HG02623 (cell line): ENCODE results near the gene PABPN1L.

Source experiments
- ATAC-seq: cut with Tn5 transposase; IDR thresholded peaks from one replicate; pipeline ENCODE4 v1.9.1; 2021; ENCODE audit warnings: moderate library complexity; ENCODE audit not compliant: unreplicated experiment

Gene PABPN1L

DNA sequence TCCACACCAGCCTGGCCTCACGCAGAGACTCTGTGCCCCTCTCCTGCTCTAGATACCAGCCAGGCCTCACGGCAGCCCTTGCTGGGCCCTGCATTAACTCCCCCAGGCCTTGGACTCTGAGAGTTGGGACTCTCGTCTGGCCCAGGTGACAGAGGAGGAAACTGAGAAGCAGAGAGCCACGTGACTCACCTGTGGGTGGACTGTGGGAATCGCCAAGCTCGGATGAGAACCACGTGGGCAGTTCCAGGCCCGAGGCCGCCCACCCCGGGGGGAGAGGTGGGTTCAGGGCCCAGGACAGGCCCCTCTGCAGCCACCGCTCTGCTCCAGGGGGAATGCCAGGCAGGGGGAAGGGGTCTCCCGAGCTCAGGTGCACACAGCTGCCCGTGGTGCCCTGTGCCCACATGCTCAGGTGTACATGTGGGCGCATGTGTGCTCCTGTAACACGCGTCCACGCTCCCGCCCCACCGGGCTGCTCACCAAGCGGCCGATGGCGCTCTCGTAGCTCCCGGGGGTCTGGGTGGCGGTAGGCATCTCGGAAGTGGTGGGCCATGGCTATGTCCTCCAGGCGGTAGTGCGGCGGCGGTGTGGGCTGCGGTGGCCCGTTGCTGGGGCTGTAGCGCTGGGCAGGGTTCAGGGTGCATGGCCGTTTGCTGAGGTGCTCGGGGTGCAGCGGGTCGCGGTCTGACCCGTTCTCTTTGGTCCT is 18.3 kb upstream of the PABPN1L start:
- ATAC-seq, result no peak

DNA sequence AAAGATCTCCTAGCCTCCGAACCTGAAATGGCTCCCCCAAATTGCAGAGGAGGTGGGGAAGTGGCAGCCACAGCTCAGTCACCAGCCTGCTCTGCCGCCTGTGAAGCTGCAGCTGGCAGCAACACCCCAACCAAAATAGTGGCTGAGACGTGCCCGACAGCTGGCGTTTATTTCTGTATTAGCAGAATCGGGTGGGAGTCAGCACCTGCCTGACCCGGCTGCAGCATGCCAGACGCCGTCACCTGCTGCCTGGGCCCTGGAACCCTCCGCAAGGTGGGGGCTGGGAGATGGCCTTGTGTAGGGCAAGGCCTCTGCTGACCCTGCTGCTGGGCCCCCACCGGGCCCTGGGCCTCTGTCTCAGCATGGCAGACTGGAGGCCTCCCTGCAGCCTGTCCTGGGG is 17.5 kb upstream of the PABPN1L start:
- ATAC-seq, result no peak

DNA sequence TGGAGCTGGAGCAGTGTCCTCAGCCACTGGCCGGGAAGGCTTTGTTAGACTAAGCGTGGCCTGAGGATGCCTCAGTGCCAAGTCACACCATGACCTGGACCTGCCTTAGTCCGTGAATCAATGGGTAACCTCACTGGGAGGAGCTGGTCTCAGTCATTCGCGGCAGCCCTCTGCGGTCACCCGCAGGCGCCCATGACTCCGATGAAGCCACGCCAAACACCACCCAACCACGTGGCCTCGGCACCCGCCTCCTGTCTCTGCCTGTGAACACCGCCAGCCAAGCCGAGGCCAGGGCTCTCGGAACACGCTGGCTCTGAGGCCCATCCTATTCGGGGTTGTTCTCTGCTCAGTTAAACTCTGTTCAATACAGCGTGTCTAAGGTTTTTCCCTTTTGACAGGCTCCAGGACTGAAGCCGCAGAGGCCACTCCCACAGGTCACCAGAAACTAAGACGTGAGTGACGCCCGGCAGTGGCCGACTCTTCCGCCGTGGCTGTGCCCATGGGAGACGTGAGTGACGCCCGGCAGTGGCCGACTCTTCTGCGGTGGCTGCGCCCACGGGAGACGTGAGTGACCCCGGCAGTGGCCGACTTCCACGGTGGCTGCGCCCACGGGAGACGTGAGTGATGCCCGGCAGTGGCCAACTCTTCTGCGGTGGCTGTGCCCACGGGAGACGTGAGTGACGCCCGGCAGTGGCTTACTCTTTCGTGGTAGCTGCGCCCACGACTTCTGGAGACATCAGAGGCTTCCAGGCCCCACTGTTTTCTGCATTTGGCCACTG is 16.8 kb upstream of the PABPN1L start:
- ATAC-seq, result no peak

DNA sequence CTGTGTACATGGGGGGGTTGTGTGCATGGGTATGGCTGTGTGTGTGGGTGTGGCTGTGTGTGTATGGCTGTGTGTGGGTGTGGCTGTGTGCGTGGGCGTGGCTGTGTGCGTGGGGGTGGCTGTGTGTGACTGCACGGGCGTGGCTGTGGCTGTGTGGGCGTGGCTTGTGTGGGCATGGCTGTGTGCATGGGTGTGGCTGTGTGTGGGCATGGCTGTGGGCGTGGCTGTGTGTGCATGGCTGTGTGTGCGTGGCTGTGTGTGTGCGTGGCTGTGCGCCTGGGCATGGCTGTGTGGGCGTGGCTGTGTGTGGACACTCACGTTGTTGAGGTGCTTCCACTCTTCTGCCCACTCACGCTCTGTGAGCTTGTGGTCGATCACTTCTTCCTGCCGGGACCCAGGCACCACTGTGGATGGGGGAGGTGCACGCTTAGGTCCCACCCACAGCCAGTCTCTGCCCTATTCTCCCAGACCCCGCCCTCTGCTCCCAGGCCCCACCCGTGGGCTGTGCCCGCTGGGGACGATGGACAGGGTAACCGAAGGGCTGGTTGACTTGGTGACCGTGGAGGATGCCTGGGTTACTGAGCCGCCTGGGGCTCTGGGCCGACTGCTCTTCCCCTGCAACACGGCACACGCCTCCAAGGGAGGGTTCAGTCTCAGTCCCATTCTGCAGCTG is 16.0 kb upstream of the PABPN1L start:
- no peak for ATAC-seq

DNA sequence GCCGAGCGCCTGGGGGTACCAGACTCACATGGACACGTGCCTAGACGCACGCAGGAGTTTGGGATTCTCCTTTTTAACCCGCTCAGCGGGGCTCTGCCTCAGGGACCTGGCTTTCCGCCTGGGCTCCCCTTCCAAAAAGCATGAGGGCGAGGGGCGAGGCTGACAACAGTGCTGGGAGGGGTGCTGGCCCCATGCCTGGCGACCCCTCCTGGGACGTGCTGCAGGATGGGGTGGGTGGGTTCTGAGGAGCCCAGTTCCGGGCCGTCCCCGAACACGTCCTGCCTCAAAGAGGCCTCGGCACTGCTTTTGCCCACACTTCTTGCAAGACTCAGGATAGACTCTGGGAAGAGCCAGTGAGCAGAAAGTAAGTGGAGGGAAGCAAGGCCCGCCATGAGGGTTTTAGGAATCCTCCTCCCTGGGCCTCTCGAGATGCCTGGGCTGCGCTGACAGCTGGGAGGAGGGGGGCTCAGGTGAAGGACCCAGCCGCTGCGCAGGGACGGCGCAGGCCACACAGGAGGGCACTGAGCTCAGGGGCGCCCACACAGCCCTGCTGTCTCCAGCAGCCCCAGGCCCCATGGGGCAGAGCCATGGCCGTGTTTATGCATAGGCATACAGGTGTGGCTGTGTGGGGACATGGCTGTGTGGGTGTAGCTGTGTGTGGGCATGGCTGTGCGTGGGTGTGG is 15.4 kb upstream of the PABPN1L start:
- no peak for ATAC-seq

DNA sequence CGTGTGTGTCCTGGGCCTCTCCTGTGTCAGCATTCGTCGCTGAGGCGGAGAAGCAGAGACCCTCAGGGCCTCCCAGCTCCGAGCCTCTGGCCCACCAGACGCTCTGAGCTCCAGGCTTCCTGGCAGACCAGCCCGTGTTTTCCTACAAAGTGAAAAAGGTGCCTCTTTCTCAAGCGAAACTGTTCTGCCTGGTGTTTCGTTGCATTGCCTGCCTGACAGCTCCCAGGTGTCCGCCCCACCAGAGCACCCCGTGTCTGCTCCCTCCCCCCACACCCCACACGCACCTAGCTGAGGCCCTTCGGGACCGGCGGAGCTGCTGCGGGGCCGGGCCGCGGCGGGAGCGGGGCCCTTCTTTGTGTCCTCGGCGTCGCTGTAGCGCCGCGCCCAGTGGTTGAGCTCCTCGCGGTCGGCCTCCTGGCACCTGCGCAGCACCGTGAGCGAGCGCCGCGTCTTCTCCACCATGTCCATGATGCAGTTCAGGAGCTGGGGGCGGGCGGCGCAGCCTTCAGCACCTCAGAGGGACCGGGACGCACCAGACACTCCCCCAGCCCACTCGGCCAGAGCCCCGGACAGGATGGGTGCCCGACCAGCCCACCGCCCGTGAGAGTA is 14.7 kb upstream of the PABPN1L start:
- ATAC-seq, result no peak

DNA sequence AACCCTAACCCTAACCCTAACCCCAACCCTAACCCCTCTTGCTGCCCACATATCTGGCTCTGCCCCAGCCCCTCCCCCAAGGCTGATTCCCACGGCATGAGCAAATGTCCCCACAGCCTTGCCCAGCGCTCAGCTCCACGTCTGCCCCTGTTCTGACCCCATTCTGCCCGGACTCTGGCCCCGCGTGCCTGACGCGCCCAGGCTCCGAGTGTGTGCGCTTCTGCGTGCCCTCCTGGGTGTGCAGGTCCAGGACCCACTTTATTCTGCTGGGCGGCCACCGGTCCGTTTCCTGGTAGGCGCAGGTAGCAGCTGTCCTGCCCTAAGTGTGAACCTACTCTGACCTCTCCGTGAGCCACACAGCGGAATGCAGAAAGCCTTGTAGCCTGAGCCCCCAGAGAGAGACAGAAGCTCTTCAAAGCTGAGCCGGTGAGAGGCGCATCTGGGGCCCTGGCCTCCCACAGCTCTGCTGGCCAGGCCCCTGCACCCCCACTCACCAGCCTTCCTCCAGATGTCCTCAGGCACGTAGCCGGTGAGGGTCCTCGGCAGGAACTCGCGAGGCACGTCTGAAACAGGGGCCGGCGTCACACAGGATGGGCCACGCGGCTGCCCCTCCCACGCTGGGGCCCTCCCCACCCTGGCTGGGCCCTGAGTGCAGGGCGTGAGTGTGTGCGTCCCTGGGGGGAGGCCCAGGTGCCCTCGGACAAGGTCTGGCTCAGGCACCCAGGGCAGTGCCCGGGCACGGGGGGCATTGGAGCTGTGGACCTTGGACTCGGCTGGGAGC is 14.0 kb upstream of the PABPN1L start:
- ATAC-seq, result no peak

DNA sequence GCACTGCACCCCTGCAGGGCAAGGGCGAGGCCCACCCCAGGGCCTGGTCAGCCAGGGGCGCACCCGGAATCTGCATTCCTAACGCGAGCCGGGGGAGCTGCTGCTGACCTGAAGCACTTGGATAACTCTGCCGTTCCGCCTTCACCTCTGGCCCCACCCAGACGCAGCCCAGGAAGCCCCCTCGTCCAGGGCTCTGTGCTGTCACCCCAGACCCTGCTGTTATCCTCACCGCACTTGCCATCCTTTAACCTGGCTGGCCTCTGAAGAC is 13.3 kb upstream of the PABPN1L start:
- no peak for ATAC-seq

DNA sequence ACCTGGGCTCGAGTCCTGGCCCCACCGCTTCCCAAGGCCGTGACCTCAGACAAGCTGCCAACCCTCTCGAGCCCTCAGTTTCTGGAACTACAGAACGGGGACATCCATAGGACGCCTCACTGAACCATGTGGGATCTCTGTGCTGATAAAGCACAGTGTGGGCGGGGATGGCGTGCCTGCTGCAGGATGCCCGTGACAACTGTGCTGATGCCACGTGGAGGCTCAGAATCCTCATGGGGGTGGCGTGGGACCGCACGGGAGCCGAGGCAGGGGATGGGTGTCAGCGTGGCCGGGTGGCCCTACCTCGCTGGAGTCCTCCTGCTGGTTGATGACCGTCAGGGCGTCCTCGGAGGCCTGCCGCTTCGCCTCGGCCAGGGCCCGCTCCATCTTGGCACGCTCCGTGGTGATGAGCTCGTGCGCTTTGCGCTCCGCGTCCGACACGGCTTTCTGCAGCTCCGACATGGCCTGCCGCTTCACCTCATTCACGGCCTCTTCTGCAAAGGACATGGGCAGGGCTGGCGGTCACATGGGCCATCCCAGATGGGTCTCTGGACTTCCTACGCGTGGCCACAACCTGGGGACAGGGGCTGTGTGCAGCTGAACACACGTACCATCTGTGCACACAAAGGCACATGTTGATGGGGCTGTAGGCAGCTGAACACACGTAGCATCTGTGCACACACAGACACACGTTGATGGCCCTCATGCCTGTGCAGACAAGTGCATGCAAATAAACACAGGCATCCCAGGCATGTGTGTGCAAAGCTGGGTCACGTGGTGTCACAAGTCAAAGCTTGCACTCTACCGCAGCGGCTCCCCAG is 12.7 kb upstream of the PABPN1L start:
- ATAC-seq, result no peak

DNA sequence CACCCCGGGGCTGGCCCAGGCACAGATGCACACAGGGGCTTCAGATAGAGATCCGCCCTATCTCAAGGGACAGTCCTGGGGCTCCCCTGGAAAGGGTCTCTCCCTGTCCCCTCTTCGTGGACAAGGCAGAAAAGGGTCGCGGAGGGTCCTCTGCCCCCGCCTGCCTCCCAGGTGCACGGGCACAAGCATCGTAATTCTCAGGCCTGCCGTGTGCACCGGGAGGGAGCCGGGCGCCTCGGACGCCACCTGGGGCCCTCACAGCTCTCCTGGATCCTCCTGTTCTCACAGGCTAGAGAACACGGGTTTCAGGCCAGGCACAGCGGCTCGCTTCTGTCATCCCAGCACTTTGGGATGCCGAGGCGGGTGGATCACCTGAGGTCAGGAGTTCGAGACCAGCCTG is 11.9 kb upstream of the PABPN1L start:
- ATAC-seq, result no peak

DNA sequence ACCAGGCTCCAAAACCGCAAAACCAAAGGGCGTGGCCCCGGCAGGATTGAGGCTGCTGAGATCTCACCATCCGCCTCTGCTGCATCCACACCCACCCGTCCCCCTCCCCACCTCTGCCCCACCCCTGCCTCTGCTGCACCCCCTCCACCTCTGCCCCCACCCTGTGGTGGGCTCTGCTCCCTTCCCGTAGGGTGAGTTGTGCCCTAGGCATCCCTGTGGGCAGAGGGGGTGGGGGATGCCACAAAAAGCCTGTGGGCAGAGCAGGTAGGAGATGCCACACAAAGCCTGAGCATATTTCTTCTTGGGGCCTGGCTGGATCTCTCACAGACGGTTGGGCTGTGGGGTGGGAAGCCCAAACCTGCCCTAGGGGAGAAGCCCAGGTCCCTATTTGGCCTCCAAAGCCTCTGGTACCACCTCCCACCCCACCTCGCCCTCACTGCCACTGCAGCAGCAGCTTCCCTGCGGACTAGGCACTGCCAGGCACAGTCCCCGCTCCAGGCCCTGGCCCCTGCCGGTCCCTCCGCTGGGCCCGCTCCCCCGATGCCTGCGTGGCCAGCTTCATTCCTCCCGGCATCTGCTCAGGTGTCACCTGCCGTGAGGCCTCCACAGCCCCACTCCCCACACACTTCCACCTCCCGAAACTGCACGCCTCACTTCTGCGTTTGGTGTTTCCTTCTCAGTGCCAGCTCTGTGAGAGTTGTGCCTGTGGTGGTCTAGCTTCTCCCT is 11.3 kb upstream of the PABPN1L start:
- ATAC-seq, result no peak

DNA sequence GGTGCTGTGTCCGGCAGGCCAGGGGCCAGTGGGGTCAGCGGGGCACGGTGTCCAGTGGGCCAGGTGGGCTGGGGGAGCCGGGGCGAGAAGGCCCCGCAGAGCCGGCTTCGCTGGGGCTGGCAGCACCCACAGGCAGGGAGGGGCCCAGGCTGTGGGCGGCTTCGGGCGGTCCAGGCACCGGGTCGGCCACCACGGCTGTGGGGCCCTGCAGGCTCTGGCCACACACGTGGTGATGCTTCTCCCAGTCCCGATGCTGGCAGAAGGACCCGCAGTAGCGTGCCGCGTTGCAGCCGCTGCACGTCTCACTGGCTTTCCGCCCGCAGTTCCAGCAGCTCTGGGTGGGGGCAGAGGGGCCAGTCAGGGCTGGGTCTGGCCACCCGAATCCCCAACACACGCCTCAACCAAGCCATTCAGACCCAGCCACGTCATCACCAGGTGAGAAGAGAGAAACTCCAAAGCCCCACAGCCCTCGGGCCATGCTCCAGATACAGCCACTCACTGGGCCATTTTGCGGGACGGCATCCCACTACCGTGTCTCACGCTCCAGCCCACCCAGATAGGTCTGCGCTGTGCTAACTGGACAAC is 10.6 kb upstream of the PABPN1L start:
- no peak for ATAC-seq

DNA sequence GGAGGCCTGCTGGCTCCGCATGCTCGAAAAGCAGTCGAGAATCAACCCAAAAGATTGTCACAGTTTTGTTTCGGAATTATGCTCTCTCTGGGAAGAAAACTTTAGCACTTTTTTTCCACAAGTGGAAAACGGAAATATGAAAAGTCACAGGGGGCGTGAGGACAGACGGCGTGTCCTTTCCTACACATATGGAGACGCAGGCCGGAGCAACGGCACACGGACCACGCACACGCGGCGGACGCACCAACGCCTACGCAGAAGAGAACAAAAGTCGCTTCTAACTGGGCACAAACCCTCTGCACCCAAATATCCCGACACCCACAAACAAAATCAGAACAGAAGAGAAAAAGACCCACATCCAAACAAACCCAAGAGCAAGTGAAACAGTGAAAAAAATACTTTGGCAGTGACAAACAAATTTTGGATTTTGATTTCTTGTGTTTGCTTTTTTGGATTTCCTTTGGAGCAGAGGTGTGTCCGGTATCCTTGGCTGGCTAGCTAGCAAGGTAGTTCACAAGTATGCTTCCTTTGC is 9.3 kb upstream of the PABPN1L start:
- no peak for ATAC-seq

DNA sequence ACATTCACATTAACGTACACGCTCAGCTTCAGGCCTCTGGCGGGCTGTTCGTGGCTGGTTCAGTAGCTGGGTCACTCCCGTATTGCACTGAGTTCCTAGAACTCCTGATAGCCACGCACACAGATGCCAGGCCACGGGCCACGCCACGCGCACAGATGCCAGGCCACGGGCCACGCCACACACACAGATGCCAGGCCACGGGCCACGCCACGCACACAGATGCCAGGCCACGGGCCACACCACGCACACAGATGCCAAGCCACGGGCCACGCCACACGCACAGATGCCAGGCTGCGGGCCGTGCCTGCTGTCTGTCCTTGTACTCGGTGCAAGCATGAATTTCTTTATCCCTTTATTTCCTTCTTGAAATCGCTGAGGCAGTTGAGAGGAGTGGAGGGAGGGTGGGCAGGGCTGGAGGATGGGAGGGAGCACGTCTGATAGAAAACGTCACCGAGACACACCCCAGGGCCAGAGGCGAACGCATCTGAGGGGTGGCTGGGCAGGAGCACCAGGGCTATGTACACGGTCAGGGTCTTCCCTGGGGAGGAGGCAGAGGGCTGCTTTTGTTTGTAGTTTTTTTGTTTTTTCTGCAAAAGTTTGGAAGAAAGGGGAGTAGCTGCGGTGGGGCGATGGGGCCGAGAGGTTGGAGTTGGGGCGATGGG is 8.6 kb upstream of the PABPN1L start:
- ATAC-seq, result no peak

DNA sequence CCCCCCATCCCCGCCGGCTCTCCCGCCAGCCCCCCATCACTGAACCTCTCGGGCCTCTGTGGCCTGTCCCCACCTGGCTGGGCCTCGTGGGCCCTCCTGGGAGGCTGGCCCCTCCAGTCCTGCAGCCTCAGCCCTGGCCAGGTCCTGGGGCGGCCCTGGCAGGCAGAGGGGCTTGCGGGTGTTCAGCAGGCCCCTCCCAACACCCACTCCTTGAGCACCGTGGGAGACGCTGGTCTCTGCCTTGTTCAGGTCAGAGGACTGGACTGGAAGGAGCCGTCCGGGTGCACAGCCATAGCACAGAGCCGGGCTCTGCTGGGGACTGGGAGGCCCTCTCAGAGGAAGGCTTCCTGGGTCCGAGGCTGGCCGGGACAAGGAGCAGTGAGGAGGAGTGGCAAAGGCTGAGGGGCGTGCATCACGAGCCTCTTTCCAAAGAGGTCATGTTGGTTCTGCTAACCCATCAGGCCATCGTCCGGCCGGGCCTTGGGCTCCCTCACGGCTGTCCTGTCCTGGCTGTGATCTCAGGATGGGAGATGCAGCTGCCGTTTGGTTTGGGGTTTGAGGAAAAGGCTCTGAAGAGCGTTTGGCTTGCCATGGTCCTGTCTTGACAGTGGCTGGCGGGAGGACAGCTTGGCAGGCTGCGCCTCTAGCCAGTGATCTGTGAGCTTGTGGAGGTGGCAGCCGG is 6.3 kb upstream of the PABPN1L start:
- ATAC-seq, result no peak

DNA sequence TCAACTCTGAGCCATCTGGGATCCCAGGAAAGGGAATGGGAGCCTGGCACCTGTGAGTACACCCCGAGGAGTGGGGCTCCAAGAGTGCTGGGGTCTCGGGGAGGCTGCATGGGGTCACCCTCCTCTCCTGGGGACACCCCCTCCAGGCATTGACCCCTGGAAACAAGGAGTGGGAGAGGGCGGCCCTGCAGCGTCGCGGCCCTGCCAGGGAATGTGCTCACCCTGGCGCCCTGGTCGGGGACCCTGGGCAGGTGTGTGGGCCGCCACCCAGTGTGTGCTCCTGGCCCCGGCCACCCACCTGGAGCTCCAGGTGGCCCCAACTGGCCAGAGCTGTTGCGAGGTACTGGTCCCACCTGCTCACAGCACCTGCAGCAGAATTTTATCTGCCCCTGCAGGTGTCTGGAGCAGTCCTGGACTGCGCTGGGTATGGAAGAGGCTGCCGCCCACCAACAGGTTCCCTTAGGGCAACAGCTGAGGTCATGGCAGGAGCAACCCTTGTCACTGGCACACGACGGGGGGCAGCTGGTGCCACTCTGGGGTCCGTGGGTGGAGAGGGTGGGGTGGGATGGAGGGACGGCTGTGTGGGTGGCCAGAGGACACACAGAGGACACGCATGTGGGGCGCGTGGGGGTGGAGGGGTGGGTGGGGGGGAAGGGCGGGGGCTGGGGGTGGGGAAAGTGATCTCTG is 5.4 kb upstream of the PABPN1L start:
- no peak for ATAC-seq

DNA sequence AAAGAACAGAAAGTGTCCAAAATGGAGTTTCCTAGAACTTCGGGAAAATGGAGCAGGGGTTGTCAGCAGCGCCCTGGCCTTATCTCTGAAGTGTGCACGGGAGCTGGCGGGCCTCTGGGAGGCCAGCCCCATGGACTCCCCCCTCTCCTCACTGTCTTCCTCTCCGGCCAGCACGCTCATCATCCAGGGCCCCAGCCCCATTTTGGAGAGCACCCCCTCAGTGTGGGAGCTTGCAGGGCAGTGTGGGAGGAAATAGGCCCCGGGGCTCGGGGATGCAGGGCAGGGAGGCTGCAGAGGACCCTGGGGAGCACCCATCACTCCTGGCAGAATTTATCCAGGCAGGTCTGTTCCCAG is 4.9 kb upstream of the PABPN1L start:
- ATAC-seq, result no peak
